ENCODE results near the gene TTLL12. TPM values are rescaled to one million over a fixed set of nuclear protein-coding genes. Genes with fewer than 3 reads are reported as not detected.
A peak's percentile ranks its signal among the peaks of the same experiment; 100 is the strongest.

The TTLL12 gene
- total and polyA plus RNA-seq, 2 experiments from 2014 or later: 46.7 to 147 TPM

GRCh38 chr22:43168471-43169309, 18.2 kb downstream of the TTLL12 start:
- no peak overlapping the region for H3K27ac ChIP-seq (ENCODE audit: low read depth)
- H2AFZ ChIP-seq: no peak overlapping the region
- ATAC-seq (no peak), DNase-seq (ENCODE audit: low spot score) (no peak)
- H3K4me1 Mint-ChIP-seq: no peaks in the 10 kb centered on the region; the same call in 2 of the 3 replicates
- no peaks in the 10 kb centered on the region for H3K9me2 ChIP-seq (ENCODE audit: insufficient read depth)
- H3K4me3 Mint-ChIP-seq: no peak overlapping the region
- H3K9me3 Mint-ChIP-seq: peaks cover 3% of the 10 kb centered on the region; the same call in 1 of the 3 replicates
- no peak overlapping the region for H3K4me2 ChIP-seq
- peaks cover 6% of the 10 kb centered on the region for H3K27me3 Mint-ChIP-seq (ENCODE audit: insufficient read depth, low read depth, poor library complexity)
- H4K20me1 ChIP-seq (replicated peaks; ENCODE audit: insufficient read depth): no peaks in the 10 kb centered on the region
- H3K79me2 ChIP-seq (replicated peaks; ENCODE audit: insufficient read depth): no peaks in the 10 kb centered on the region
- peaks cover 62% of the 10 kb centered on the region for H3K36me3 Mint-ChIP-seq (ENCODE audit: low read depth)
- peak overlapping the region; percentile 21; the same call in 1 of the 2 replicates for H3K27ac Mint-ChIP-seq
- H3K27me3 ChIP-seq (ENCODE audit: insufficient read depth): no peaks in the 10 kb centered on the region
- no peak for TF ChIP-seq ZNF114 (CRISPR knock-in tag; IDR thresholded peaks at IDR 0.05)
- no peak for TF ChIP-seq NANOG (IDR thresholded peaks at IDR 0.05; ENCODE audit: borderline replicate concordance)
- no peak for TF ChIP-seq REST (IDR thresholded peaks at IDR 0.05; ENCODE audit: unreplicated experiment)
- H3K4me3 ChIP-seq: no peak overlapping the region
- 0 out of 2 replicates have a peak, but pooled peaks cover 5% of the 10 kb centered on the region for H3F3A ChIP-seq (replicated peaks; ENCODE audit: low read depth)
- H3K4me1 ChIP-seq (ENCODE audit: insufficient read depth): no peaks in the 10 kb centered on the region
- H3K36me3 ChIP-seq (ENCODE audit: insufficient read depth): peaks cover 13% of the 10 kb centered on the region; the same call in 1 of the 2 replicates

- Mint-ChIP-seq H3K27ac (no peak overlapping the region), H3K27me3 (ENCODE audit: insufficient read depth, low read depth, poor library complexity) (peaks cover 6% of the 10 kb centered on the region), H3K4me1 (no peaks in the 10 kb centered on the region; the same call in 2 of the 3 replicates), H3K36me3 (ENCODE audit: low read depth) (peaks cover 46% of the 10 kb centered on the region), H3K4me3 (no peak overlapping the region), H3K9me3 (peaks cover 3% of the 10 kb centered on the region; the same call in 1 of the 3 replicates)
- H3K4me2 ChIP-seq: no peak overlapping the region
- H3K36me3 ChIP-seq (ENCODE audit: insufficient read depth): peaks cover 5% of the 10 kb centered on the region; the same call in 1 of the 2 replicates
- no peaks in the 10 kb centered on the region for H3K79me2 ChIP-seq (replicated peaks; ENCODE audit: insufficient read depth)
- H4K20me1 ChIP-seq (replicated peaks; ENCODE audit: insufficient read depth): no peaks in the 10 kb centered on the region
- H3K9me2 ChIP-seq (ENCODE audit: insufficient read depth): no peaks in the 10 kb centered on the region
- H3K4me3 ChIP-seq: no peak overlapping the region
- no peaks in the 10 kb centered on the region for H3K4me1 ChIP-seq (ENCODE audit: insufficient read depth)
- H2AFZ ChIP-seq: no peak overlapping the region
- ATAC-seq (no peak), DNase-seq (ENCODE audit: low spot score) (no peak)
- H3F3A ChIP-seq (replicated peaks; ENCODE audit: low read depth): 0 out of 2 replicates have a peak, but pooled peaks cover 5% of the 10 kb centered on the region
- H3K27me3 ChIP-seq (ENCODE audit: insufficient read depth): no peaks in the 10 kb centered on the region
- no peak overlapping the region for H3K27ac ChIP-seq (ENCODE audit: low read depth)
- TF ChIP-seq CTCF (conservative IDR thresholded peaks at IDR 0.05; ENCODE audit: low read depth in 2 of 2) (no peak), ZNF114 (CRISPR knock-in tag; IDR thresholded peaks at IDR 0.05) (no peak), JUNB (IDR thresholded peaks at IDR 0.05; ENCODE audit: unreplicated experiment) (no peak), ZNF331 (CRISPR knock-in tag; IDR thresholded peaks at IDR 0.05; ENCODE audit: low read depth) (no peak), CREB1 (CRISPR knock-in tag; IDR thresholded peaks at IDR 0.05; ENCODE audit: low read depth) (no peak), EZH2phosphoT487 (IDR thresholded peaks at IDR 0.05; ENCODE audit: unreplicated experiment) (no peak), EZH2 (IDR thresholded peaks at IDR 0.05; ENCODE audit: low read depth, unreplicated experiment) (no peak), NANOG (IDR thresholded peaks at IDR 0.05; ENCODE audit: borderline replicate concordance) (no peak), STAT1 (IDR thresholded peaks at IDR 0.05; ENCODE audit: unreplicated experiment) (no peak), REST (IDR thresholded peaks at IDR 0.05; ENCODE audit: unreplicated experiment) (no peak), ETS1 (IDR thresholded peaks at IDR 0.05) (no peak)
Measured at GRCh38 chr22:43167001-43167589, 19.8 kb downstream of the TTLL12 start.

Measured in GM23338 (cell line).